Measurements from ENCODE around the gene ARID4A. TPM values are rescaled to one million over a fixed set of nuclear protein-coding genes. Genes with fewer than 3 reads are reported as not detected.

ARID4A gene
- total RNA-seq, 4 donors from 2014 or later = 15.9 to 22.0 (median 17.7) TPM

DNA sequence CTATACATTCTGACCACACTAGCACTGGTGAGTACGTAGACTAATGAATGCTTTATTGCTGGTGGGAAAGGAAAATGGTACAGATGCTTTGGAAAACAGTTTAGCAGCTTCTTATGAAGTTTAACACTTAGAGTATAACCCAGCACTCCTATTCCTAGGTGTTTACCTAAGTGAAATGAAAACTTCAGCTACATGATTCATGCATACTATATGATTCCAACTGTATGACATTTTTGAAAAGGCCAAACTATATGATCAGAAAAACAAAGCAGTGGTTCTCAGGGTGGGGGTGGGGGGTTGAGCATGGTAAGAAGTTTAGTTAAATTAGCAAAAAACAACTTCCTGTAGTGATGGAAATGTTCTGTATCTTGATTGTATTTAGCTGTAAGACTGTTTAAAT, 22.1 kb upstream of the ARID4A start:
- intact Hi-C loops (cut with DNase I) = no loop called here
- H3K27me3 ChIP-seq = no peaks in the 10 kb centered on the region
- WGBS = 90% methylated on average over 1 of the region's 1 CpG
- H3K27ac ChIP-seq (replicated peaks in 1 of 4) = no peak overlapping the region
- peaks cover 8 to 52% (median 35%) of the 10 kb centered on the region in 4 donors for H3K36me3 ChIP-seq
- no peak for DNase-seq (ENCODE audit: extremely low spot score)
- H3K4me3 ChIP-seq = no peak overlapping the region
- no peaks in the 10 kb centered on the region for H3K9me3 ChIP-seq
- TF ChIP-seq POLR2AphosphoS5 (IDR thresholded peaks at IDR 0.05) = no peak
- no peak for TF ChIP-seq POLR2A (IDR thresholded peaks at IDR 0.05; ENCODE audit: low read depth)
- TF ChIP-seq EP300 (IDR thresholded peaks at IDR 0.05) = no peak
- TF ChIP-seq, protein P1, sequence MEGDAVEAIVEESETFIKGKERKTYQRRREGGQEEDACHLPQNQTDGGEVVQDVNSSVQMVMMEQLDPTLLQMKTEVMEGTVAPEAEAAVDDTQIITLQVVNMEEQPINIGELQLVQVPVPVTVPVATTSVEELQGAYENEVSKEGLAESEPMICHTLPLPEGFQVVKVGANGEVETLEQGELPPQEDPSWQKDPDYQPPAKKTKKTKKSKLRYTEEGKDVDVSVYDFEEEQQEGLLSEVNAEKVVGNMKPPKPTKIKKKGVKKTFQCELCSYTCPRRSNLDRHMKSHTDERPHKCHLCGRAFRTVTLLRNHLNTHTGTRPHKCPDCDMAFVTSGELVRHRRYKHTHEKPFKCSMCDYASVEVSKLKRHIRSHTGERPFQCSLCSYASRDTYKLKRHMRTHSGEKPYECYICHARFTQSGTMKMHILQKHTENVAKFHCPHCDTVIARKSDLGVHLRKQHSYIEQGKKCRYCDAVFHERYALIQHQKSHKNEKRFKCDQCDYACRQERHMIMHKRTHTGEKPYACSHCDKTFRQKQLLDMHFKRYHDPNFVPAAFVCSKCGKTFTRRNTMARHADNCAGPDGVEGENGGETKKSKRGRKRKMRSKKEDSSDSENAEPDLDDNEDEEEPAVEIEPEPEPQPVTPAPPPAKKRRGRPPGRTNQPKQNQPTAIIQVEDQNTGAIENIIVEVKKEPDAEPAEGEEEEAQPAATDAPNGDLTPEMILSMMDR (IDR thresholded peaks at IDR 0.05) = no peak
- H3K4me1 ChIP-seq = peaks cover 34 to 64% (median 45%) of the 10 kb centered on the region in 4 donors

GRCh38 chr14:58278177-58278576, 20.2 kb upstream of the ARID4A start:
- no peaks in the 10 kb centered on the region for H3K9me3 ChIP-seq
- H3K4me1 ChIP-seq = peaks cover 38 to 64% (median 47%) of the 10 kb centered on the region in 4 donors
- H3K27ac ChIP-seq (replicated peaks in 1 of 4) = no peak overlapping the region
- no peaks in the 10 kb centered on the region for H3K27me3 ChIP-seq
- WGBS = 95% methylated on average over 8 of the region's 8 CpGs
- no peak for DNase-seq (ENCODE audit: extremely low spot score)
- no peak overlapping the region for H3K4me3 ChIP-seq
- peaks cover 0 to 35% (median 25%) of the 10 kb centered on the region in 4 donors for H3K36me3 ChIP-seq
- no peak for TF ChIP-seq EP300 (IDR thresholded peaks at IDR 0.05)
- TF ChIP-seq POLR2AphosphoS5 (IDR thresholded peaks at IDR 0.05) = no peak
- TF ChIP-seq, protein P1 (IDR thresholded peaks at IDR 0.05) = no peak
- no peak for TF ChIP-seq POLR2A (IDR thresholded peaks at IDR 0.05; ENCODE audit: low read depth)
- intact Hi-C loops (cut with DNase I) = no loop called here

DNA sequence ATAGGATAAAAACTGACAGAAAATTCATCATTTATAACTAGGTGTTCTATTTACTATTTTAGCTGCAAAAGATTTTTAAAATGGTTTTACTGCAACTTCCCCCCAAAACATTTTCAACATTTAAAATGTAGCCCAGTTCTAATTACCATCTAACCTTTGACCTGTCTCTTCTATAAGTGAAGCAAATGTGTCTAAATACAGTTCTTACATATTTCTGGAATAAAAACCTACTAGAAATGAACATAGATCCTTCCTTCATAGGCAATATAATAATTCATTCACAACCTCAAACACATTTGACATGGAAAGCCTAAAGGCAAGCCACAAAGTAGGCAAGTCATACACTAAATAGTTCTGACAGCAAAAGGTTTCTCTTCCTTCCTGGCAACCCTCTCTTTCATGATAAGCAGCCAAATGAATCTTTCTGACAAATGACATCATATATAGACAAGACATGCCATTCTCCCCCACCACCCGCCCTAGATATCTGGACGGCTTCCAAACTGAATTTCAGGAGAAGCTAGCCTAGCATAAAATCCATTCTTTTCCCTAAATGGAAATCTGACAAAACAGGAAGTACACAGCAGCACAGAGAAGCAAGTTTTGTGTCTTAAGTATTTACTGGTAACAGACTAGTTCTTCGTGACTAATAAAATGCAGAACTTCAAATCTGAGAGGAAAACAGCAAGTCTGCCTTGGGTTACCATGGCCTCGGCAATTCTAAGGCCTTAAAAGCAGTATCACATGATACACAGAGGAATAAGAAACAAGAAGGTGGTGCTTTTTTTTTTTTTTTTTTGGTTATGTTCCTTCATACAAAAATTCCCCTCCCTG, 17.2 kb upstream of the ARID4A start:
- H3K27me3 ChIP-seq = no peaks in the 10 kb centered on the region
- peak overlapping the region in 3 of 4 donors; percentile 12 to 24 (median 21) for H3K4me3 ChIP-seq
- H3K36me3 ChIP-seq = peaks cover 10 to 51% (median 34%) of the 10 kb centered on the region in 4 donors
- no peak for DNase-seq (ENCODE audit: extremely low spot score)
- intact Hi-C loops (cut with DNase I) = loop anchor here (5.0 kb wide), 1 partner anchor 129 kb away; the partner anchor contains the start of gene ARMH4
- H3K9me3 ChIP-seq = no peaks in the 10 kb centered on the region
- peak overlapping the region; percentile 74 to 78 (median 75) for H3K27ac ChIP-seq (replicated peaks in 1 of 4)
- no peak for TF ChIP-seq EP300 (IDR thresholded peaks at IDR 0.05)
- TF ChIP-seq POLR2AphosphoS5 (IDR thresholded peaks at IDR 0.05) = peak in 1 of 2 donors; percentile 22
- WGBS = 4% methylated on average over 4 of the region's 4 CpGs
- peaks cover 33 to 63% (median 47%) of the 10 kb centered on the region in 4 donors for H3K4me1 ChIP-seq

GRCh38 chr14:58281969-58282368, 16.4 kb upstream of the ARID4A start:
- intact Hi-C loops (cut with DNase I) = loop anchor here (5.0 kb wide), 1 partner anchor 130 kb away; the partner anchor contains the start of gene ARMH4
- 59% methylated on average over 3 of the region's 3 CpGs for WGBS
- H3K36me3 ChIP-seq = peaks cover 10 to 59% (median 41%) of the 10 kb centered on the region in 4 donors
- H3K4me3 ChIP-seq = no peak overlapping the region
- DNase-seq (ENCODE audit: extremely low spot score) = no peak
- no peak for TF ChIP-seq EP300 (IDR thresholded peaks at IDR 0.05)
- TF ChIP-seq POLR2AphosphoS5 (IDR thresholded peaks at IDR 0.05) = no peak
- TF ChIP-seq, protein P1 (IDR thresholded peaks at IDR 0.05) = no peak
- no peak for TF ChIP-seq POLR2A (IDR thresholded peaks at IDR 0.05; ENCODE audit: low read depth)
- H3K27me3 ChIP-seq = no peaks in the 10 kb centered on the region
- H3K27ac ChIP-seq (replicated peaks in 1 of 4) = peak overlapping the region; percentile 74 to 78 (median 75)
- H3K9me3 ChIP-seq = no peaks in the 10 kb centered on the region
- H3K4me1 ChIP-seq = peaks cover 33 to 55% (median 45%) of the 10 kb centered on the region in 4 donors

GRCh38 chr14:58282925-58283593, 15.3 kb upstream of the ARID4A start:
- WGBS = 70% methylated on average over 4 of the region's 4 CpGs
- no peak overlapping the region for H3K4me3 ChIP-seq
- H3K9me3 ChIP-seq = no peaks in the 10 kb centered on the region
- intact Hi-C loops (cut with DNase I) = loop anchor here (5.0 kb wide), 1 partner anchor 131 kb away; the partner anchor contains the start of gene ARMH4
- TF ChIP-seq, protein P1 (IDR thresholded peaks at IDR 0.05) = no peak
- TF ChIP-seq POLR2A (IDR thresholded peaks at IDR 0.05; ENCODE audit: low read depth) = no peak
- no peak for TF ChIP-seq POLR2AphosphoS5 (IDR thresholded peaks at IDR 0.05)
- TF ChIP-seq EP300 (IDR thresholded peaks at IDR 0.05) = no peak
- no peak for DNase-seq (ENCODE audit: extremely low spot score)
- peaks cover 33 to 50% (median 48%) of the 10 kb centered on the region in 4 donors for H3K4me1 ChIP-seq
- peaks cover 10 to 60% (median 39%) of the 10 kb centered on the region in 4 donors for H3K36me3 ChIP-seq
- no peaks in the 10 kb centered on the region for H3K27me3 ChIP-seq
- H3K27ac ChIP-seq (replicated peaks in 1 of 4) = peak overlapping the region; percentile 44 to 78 (median 74)
